ENCODE measurements around the gene RPS19BP1.

DNA sequence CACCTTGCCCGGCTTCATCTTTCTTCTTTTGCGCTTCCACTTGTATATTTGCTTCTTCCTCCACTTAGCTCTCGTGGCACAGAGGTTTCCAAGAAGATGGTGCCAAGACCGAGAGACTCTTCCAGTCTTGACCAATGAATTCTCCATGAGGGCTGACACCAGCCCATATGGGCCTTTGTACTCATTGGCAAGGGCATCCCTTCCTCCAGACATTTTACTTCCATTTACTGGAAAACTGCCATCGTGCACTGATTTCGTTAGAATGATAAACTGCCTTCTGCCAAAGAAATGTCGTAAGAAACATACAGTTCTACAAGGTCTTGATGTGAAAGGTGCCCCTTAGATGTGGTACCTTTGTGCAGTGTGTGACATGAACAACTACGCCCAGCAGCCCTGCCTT, 35.1 kb downstream of the RPS19BP1 start:
- TF ChIP-seq CTCF (IDR thresholded peaks at IDR 0.05; ENCODE audit: control extremely low read depth in 1 of 3, insufficient read depth in 1 of 3, low read depth in 1 of 3, low read length in 3 of 3): no peak
- no peak for TF ChIP-seq MAFK (IDR thresholded peaks at IDR 0.05; ENCODE audit: low read depth, low read length)
- TF ChIP-seq POLR2A (IDR thresholded peaks at IDR 0.05; ENCODE audit: control extremely low read depth in 1 of 2, low read depth in 2 of 2, low read length in 2 of 2): no peak
